IMR-90 (cell line): ENCODE measurements around the gene SLAMF9. TPM values are rescaled to one million over a fixed set of nuclear protein-coding genes. Genes with fewer than 3 reads are reported as not detected.
A peak's percentile ranks its signal among the peaks of the same experiment; 100 is the strongest.

Source experiments
- ATAC-seq: fragments of 200-7000 bp; cut with Tn5 transposase; 2 replicates; pipeline ENCODE4 v1.9.1; 2020; ENCODE audit warnings: low read depth, mild to moderate bottlenecking, moderate library complexity
- BruUV-seq: library from RNA; stranded (reverse); fragments of 400-500 nt; replicated peaks from 2 replicates; lab custom pipeline; 2021; lab: Mats Ljungman, UMichigan
- CTCF ChIA-PET: fragments of 300-600 bp; formaldehyde crosslinking; extraction: SDS; loops from one replicate; lab custom pipeline; 2021; ENCODE audit warnings: antibody characterized with exemption; lab: Yijun Ruan, JAX
- POLR2A ChIA-PET: fragments of 300-600 bp; sonication (Branson Sonifier 250); formaldehyde crosslinking; loops from one replicate; lab custom pipeline; 2022; ENCODE audit warnings: antibody characterized with exemption; ENCODE audit not compliant: unreplicated experiment; lab: Charles Lee
- DNase-seq: peaks from one replicate; pipeline ENCODE4 v3.0.0; 2013
- H2AFZ ChIP-seq: replicated peaks from 2 replicates; pipeline ENCODE3; 2013; ENCODE audit warnings: low read length, mild to moderate bottlenecking; ENCODE audit not compliant: poor library complexity
- H2AK5ac ChIP-seq: 2 replicates; pipeline ENCODE4 v1.6.1; 2013; ENCODE audit warnings: low read depth, low read length, inconsistent platforms
- H2AK9ac ChIP-seq: replicated peaks from 2 replicates; pipeline ENCODE3; 2013; ENCODE audit warnings: mild to moderate bottlenecking, low read depth, low read length, moderate library complexity; ENCODE audit not compliant: poor library complexity
- H2BK120ac ChIP-seq: 2 replicates; pipeline ENCODE4 v1.6.1; 2013; ENCODE audit warnings: low read depth, low read length, inconsistent platforms
- H2BK15ac ChIP-seq: 3 replicates; pipeline ENCODE4 v1.6.1; 2013; ENCODE audit warnings: low read depth, low read length, inconsistent platforms
- H2BK20ac ChIP-seq: 2 replicates; pipeline ENCODE4 v1.6.1; 2013; ENCODE audit warnings: low read depth, mild to moderate bottlenecking, inconsistent platforms, low read length, moderate library complexity
- H2BK5ac ChIP-seq: 2 replicates; pipeline ENCODE4 v1.6.1; 2013; ENCODE audit warnings: mild to moderate bottlenecking, low read depth, low read length, inconsistent platforms; ENCODE audit not compliant: poor library complexity, severe bottlenecking
- H3K14ac ChIP-seq: replicated peaks from 2 replicates; pipeline ENCODE4 v1.6.1; 2013; ENCODE audit warnings: low read depth, low read length, inconsistent platforms
- H3K18ac ChIP-seq: 2 replicates; pipeline ENCODE4 v1.6.1; 2013; ENCODE audit warnings: low read depth, low read length, control low read depth
- H3K23ac ChIP-seq: 2 replicates; pipeline ENCODE4 v1.6.1; 2013; ENCODE audit warnings: low read depth, low read length, inconsistent platforms
- H3K27ac ChIP-seq: 2 replicates; pipeline ENCODE4 v1.5.1; 2013; ENCODE audit warnings: mild to moderate bottlenecking, control low read depth, low read length; ENCODE audit not compliant: insufficient read depth
- H3K27me3 ChIP-seq: 2 replicates; pipeline ENCODE4 v1.6.1; 2013; ENCODE audit warnings: low read length; ENCODE audit not compliant: control insufficient read depth, insufficient read depth
- H3K36me3 ChIP-seq: 2 replicates; pipeline ENCODE4 v1.6.1; 2013; ENCODE audit warnings: low read length, mixed read lengths; ENCODE audit not compliant: control insufficient read depth, insufficient read depth
- H3K4ac ChIP-seq: 2 replicates; pipeline ENCODE4 v1.6.1; 2013; ENCODE audit warnings: low read depth, low read length, inconsistent platforms
- H3K4me1 ChIP-seq: 2 replicates; pipeline ENCODE4 v1.6.1; 2013; ENCODE audit warnings: low read length, mixed read lengths; ENCODE audit not compliant: control insufficient read depth, insufficient read depth
- H3K4me2 ChIP-seq: 2 replicates; pipeline ENCODE4 v1.6.1; 2013; ENCODE audit warnings: low read depth, mild to moderate bottlenecking, control low read depth, low read length, moderate library complexity
- H3K4me3 ChIP-seq: 2 replicates; pipeline ENCODE4 v1.5.1; 2013; ENCODE audit warnings: low read depth, mild to moderate bottlenecking, control low read depth, low read length, moderate library complexity; ENCODE audit not compliant: insufficient read depth
- H3K56ac ChIP-seq: 2 replicates; pipeline ENCODE4 v1.6.1; 2013; ENCODE audit warnings: low read length, inconsistent platforms; ENCODE audit not compliant: insufficient read depth; ENCODE audit errors: extremely low read depth
- H3K79me1 ChIP-seq, 2 experiments: 2 replicates each; pipeline ENCODE4 v1.6.1; 2013; ENCODE audit warnings: low read length in 2 of 2, inconsistent platforms in 1 of 2, low read depth in 1 of 2
- H3K9ac ChIP-seq: 2 replicates; pipeline ENCODE4 v1.6.1; 2013; ENCODE audit warnings: low read depth, low read length, control low read depth
- H3K9me1 ChIP-seq: 2 replicates; pipeline ENCODE4 v1.6.1; 2013; ENCODE audit warnings: low read length, inconsistent platforms; ENCODE audit not compliant: insufficient read depth
- H3K9me3 ChIP-seq: 2 replicates; pipeline ENCODE4 v1.6.1; 2013; ENCODE audit warnings: low read length; ENCODE audit not compliant: control insufficient read depth, insufficient read depth
- H4K20me1 ChIP-seq: 2 replicates; pipeline ENCODE4 v1.6.1; 2013; ENCODE audit warnings: low read length, inconsistent platforms; ENCODE audit not compliant: insufficient read depth
- H4K5ac ChIP-seq: 2 replicates; pipeline ENCODE4 v1.6.1; 2013; ENCODE audit warnings: mild to moderate bottlenecking, low read depth, low read length, control low read depth
- H4K8ac ChIP-seq, 2 experiments: 2 replicates each; pipeline ENCODE4 v1.6.1; 2013; ENCODE audit warnings: low read depth in 2 of 2, low read length in 2 of 2, control low read depth in 1 of 2, inconsistent platforms in 1 of 2
- H4K91ac ChIP-seq: 2 replicates; pipeline ENCODE4 v1.6.1; 2013; ENCODE audit warnings: low read depth, low read length, inconsistent platforms; ENCODE audit not compliant: insufficient read depth
- CEBPB ChIP-seq: IDR thresholded peaks from 2 replicates; pipeline ENCODE4 v1.6.1; 2012; ENCODE audit warnings: low read depth, low read length, improper control_type of control experiment
- MAFK ChIP-seq: IDR thresholded peaks from 2 replicates; pipeline ENCODE4 v1.6.1; 2012; ENCODE audit warnings: low read depth, low read length, improper control_type of control experiment
- WGBS, 2 experiments: methylation state at CpG; one replicate each; pipeline versions ENCODE4 v1.1.5 to v1.1.7; 2013; ENCODE audit warnings: missing lambda C conversion rate in 2 of 2; ENCODE audit not compliant: insufficient read length in 1 of 2; ENCODE audit errors: extremely low coverage in 2 of 2; 5-methylcytosine and 5-hydroxymethylcytosine counted together
- dilution Hi-C: fragments of 300-500 bp; cut with HindIII; formaldehyde crosslinking; loops from one replicate; pipeline ENCODE4 v1.14.3; 2018; ENCODE audit warnings: low sequenced_read_pairs; ENCODE audit not compliant: unreplicated experiment
- in situ Hi-C: fragments of 300-500 bp; cut with MboI; formaldehyde crosslinking; loops from 3 replicates; pipeline ENCODE4 v1.14.3; 2019; ENCODE audit warnings: low sequenced_read_pairs, inconsistent platforms, mixed read lengths
- intact Hi-C: fragments of 100-400 bp; cut with micrococcal nuclease; formaldehyde crosslinking; loops from 2 replicates; pipeline ENCODE4 v1.10.0; 2022
- polyA plus RNA-seq, 3 experiments: library from polyadenylated mRNA; depleted of rRNA; stranded (reverse); fragments of >200 nt; gene quantifications; 2 replicates each; pipeline ENCODE4 v1.2.3, GENCODE V29; 2012; ENCODE audit warnings: low replicate concordance in 1 of 3
- total RNA-seq: library from RNA; depleted of rRNA; stranded (reverse); fragments of >200 nt; gene quantifications from 2 replicates; pipeline ENCODE4 v1.2.3, GENCODE V29; 2012

Gene SLAMF9
- total and polyA plus RNA-seq, 2 of the 4 experiments (the other 2 are of a cell fraction): 0.18 to 0.67 TPM

- Histone ChIP-seq H3K4ac (no peak overlapping the region), H3K27ac (peak overlapping the region; percentile 92; the same call in 1 of the 2 replicates), H3K18ac (peak overlapping the region; percentile 38; the same call in 1 of the 2 replicates), H3K9ac (peak overlapping the region; percentile 73; the same call in 1 of the 2 replicates), H3K4me3 (peak overlapping the region; percentile 35; the same call in 1 of the 2 replicates), H4K8ac (peak overlapping the region in 1 of 2 experiments; percentile 22; a peak in 2 of 4 replicates), H3K14ac (no peak overlapping the region), H3K9me1 (no peaks in the 10 kb centered on the region), H3K36me3 (no peaks in the 10 kb centered on the region), H2BK5ac (no peak overlapping the region), H3K27me3 (peaks cover 6% of the 10 kb centered on the region), H3K23ac (no peak overlapping the region; the same call in 1 of the 2 replicates), H3K79me1 (no peaks in the 10 kb centered on the region), H2AK9ac (no peak overlapping the region), H4K91ac (peak overlapping the region; percentile 84; the same call in 1 of the 2 replicates), H2BK20ac (no peak overlapping the region), H4K5ac (peak overlapping the region; percentile 77; the same call in 1 of the 2 replicates), H2AFZ (peak overlapping the region; percentile 33), H2AK5ac (no peak overlapping the region), H3K9me3 (no peaks in the 10 kb centered on the region), H2BK15ac (no peak overlapping the region), H2BK120ac (no peak overlapping the region; the same call in 1 of the 2 replicates), H3K4me1 (peaks cover 2% of the 10 kb centered on the region; the same call in 1 of the 2 replicates), H3K4me2 (peak overlapping the region; percentile 78), H3K56ac (no peak overlapping the region), H4K20me1 (no peaks in the 10 kb centered on the region)
- peak; percentile 86 for ATAC-seq
- WGBS, 2 experiments: no CpG with 5 or more reads among the region's 5 CpGs
- DNase-seq: peak; percentile 67
- dilution Hi-C loops: no loop called here
- POLR2A ChIA-PET: no interaction called here
- CTCF ChIA-PET: no interaction called here
- in situ Hi-C loops: no loop called here
- TF ChIP-seq MAFK (no peak), CEBPB (peak; percentile 38)
- intact Hi-C loops: no loop called here
- BruUV-seq: no TSS peak
Measured at GRCh38 chr1:159960721-159961381, 6.8 kb upstream of the SLAMF9 start.
